GM19351 (cell line): ENCODE measurements around the gene EPB41L2.
A peak's percentile ranks its signal among the peaks of the same experiment; 100 is the strongest.

Source experiments
- ATAC-seq: cut with Tn5 transposase; IDR thresholded peaks from one replicate; pipeline ENCODE4 v1.9.1; 2021; ENCODE audit warnings: mild to moderate bottlenecking, moderate library complexity; ENCODE audit not compliant: unreplicated experiment

EPB41L2 gene

DNA sequence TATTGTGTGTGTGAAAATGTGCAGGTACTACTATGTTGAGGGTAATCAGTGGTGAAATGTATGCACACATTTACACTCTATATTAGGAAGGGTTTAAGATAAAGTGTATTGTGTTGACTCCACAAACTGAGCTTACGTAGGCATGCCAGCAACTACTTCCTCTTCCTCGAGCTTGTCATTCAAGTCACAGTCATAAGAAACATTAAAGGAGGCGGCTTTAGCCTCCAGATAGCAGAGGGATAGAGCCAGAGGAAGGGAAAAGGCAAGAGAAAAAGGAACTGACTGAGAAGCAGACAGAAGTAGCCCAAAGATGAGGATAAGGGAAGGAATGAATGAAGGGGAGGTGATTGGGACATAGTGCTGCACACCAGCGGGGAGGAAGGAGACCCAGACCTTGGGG, 180.7 kb downstream of the EPB41L2 start:
- no peak for ATAC-seq

DNA sequence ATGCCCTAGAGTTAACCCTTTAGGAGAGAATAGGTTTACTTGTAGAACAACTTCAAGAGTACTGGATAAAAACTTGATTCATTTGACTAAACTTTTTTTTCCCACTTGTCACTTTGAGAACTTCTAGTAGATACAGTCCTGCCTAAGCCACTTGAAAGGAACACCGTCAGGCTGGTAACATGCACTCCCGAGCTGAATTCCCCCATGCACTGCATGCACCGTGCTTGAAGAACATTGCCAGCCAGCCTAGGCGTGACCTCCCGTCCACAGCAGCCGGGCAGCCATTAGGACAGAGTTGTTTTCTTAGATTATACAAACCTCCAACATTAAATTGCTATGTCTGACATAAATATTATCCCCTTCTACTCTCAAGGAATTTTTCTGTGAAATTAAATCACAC, 183.2 kb downstream of the EPB41L2 start:
- ATAC-seq, result no peak

- ATAC-seq, result no peak
Observed at GRCh38 chr6:130873746-130874145, 189.3 kb downstream of the EPB41L2 start.

DNA sequence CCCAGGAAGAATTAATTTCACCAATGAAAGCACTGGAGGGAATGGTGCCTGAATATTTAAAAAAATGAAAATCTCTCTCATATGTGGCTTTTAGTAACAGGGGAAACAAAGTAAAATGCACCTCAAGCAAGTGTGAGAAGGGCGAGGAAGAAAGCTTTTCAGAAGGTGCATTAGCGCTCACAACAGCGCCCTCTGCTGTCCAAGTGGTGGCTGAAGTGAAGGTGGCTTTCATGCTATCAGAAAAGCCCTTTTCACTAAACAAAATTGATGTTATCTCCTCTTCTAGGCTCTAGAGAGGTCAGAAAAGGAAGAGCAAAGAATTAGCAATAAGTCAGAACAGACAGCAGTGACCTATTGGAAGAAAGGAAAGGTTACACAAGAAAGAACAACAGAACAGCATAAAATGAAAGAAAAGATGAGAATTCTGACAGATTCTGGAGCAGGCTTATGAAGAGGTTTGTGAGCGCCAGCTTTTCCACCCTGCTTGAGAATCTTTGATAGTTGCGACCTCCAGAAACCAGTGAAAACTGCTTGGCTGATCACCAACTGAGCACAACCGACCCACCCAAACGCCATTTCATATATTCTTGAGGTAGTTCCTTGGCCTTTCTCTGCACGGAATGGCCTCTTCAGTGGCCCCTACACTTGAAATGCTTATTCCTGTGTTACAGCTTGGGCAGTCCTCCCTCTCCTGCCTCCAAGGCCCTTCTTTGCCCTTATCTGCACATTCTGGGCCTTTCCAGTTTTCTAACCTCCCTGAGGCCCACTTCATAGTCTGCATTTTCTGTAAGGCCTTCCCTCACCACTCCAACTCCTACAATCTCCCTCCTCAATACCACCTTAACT, 190.6 kb downstream of the EPB41L2 start:
- ATAC-seq, result peak; percentile 82

GRCh38 chr6:130870179-130870880, 192.7 kb downstream of the EPB41L2 start:
- no peak for ATAC-seq

DNA sequence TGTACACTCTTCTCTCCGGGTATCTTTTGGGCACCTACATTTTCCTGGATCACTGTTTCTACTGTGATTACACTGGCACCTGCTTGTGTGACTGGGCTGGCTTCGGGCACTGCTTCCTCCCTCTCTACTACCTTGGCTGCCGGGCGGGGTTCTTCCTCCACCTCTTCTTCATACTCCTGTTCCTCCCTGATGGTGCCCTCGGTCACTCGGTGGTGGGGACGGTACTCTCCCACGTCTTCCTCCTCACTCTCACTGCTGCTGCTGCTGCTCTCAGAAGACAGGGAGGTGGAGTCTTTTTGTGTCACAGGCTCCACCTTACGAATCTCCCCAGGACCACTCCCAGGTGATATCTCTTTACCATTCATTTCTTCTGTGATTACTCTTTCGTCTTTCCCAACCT, 193.4 kb downstream of the EPB41L2 start:
- ATAC-seq, result no peak

- no peak for ATAC-seq
Observed at GRCh38 chr6:130865793-130866192, 197.3 kb downstream of the EPB41L2 start.

DNA sequence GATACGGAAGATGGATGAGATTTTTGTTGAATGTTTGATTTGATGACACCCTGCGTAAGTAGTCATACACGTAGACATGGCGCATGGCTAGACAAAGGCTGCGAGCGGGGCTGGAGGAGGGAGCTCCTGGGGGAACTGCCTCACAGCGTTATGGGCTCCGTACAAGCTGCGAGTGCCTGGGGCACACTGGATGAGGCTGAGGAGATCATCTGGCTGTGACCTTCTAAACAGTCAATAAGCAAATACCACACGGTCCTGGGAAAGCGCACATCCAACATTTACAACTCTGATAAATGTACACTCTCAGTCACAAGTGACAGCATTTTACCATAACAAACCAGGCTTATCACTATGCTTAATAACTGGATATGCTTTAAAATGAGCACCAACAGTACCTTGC, 198.7 kb downstream of the EPB41L2 start:
- ATAC-seq, result no peak

GRCh38 chr6:130863415-130864230, 199.4 kb downstream of the EPB41L2 start:
- ATAC-seq, result no peak

- no peak for ATAC-seq
Observed at GRCh38 chr6:130862370-130862769, 200.7 kb downstream of the EPB41L2 start.

DNA sequence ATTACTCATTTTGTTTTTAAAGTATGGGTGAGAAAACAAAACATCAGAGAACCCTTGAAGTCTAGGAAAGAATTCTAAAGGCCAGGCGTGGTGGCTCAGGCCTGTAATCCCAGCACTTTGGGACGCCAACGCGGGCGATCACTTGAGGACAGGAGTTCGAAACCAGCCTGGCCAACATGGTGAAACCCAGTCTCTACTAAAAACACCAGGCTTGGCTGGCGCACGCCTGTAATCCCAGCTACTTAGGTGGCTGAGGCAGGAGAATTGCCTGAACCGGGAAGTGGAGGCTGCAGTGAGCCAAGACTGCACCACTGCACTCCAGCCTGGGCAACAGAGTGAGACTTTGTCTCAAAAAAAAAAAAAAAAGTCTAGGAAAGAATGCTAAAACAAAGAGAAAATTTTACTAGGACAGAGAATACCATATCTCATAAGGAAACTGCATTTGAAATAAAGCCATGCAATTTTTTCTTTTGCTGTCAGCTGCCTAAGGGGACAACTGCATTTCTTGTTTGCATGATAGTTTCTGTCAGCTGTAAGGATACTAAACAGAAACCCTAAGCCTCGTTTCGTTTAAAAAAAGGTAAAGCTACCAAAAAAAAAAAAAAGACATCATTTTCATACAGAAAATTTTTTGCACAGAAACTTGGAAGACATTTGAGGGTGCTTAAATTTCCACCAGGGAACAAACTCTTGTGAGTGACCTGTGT, 203.7 kb downstream of the EPB41L2 start:
- ATAC-seq, result no peak

GRCh38 chr6:130858498-130859160, 204.4 kb downstream of the EPB41L2 start:
- no peak for ATAC-seq

- ATAC-seq, result no peak
Observed at GRCh38 chr6:130858054-130858453, 205.0 kb downstream of the EPB41L2 start.

DNA sequence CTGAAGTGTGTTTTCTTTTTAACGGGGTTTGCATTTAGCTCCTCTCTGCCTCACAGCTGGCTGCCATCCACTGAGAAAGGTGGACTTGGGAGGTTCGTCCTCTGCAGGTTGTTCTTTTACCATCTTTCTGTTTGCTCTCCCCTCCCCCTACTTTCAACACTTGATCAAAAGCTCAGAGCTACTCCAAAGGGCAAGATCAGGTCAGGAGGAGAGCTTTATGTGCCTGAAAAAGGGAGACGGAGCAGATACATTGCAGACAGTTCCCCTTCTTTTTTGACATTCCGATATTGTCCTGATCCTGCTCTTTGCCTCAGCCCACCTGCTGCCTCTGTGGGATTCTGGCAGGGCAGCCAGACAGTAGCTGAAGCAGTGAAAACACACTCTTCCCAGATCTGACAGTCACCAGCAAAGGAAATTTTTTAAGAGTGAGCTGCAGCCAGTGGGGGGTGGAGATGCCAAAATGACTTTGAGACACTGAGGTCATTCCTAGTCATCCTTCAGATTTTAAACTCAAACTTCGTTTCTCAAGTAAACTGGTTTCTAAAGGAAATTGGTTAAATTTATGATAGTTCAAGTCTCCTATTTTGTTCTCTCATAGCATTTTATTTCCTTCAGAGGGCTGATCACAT, 209.4 kb downstream of the EPB41L2 start:
- ATAC-seq, result no peak

DNA sequence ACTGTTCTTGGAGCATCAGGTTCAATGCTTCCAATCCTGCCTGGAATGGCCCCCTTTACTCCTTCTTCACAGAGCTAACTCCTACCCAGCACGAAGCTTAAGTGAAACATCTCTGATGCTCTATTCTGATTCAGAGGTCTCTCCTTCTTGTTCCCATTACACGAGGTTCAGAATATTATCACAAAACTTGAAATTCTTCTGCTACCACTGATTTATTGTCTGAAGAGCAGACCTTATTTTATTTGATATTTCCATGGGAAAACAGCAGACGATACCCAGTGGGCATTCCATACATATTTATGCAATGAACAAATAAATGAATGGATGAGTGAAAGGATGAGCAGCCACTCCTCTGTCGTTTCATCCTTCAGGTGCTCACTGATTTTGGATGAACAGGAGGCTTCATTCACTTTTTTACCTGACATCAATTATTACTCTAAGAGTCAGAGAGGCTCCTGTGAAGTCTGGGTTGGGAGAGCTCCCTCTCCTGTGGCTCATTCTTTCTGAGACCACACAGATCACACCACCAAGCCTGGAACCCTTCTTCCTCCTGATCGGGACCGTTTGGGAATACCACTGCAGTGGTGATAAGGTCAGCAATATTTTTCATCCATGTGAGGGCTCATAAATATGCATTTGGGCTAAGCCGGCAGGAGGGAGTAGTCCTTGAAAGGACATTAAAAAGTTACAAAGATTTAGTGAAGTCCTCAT, 210.0 kb downstream of the EPB41L2 start:
- no peak for ATAC-seq

- ATAC-seq, result no peak
Observed at GRCh38 chr6:130851026-130851425, 212.0 kb downstream of the EPB41L2 start.

GRCh38 chr6:130849594-130849993, 213.5 kb downstream of the EPB41L2 start:
- ATAC-seq, result no peak

GRCh38 chr6:130848945-130849344, 214.1 kb downstream of the EPB41L2 start:
- ATAC-seq, result peak; percentile 91
